GM06990 (cell line): ENCODE data around the gene UBE2V1.
"Not testable (repeated sequence)": the region's sequence is repeated elsewhere in the genome, so short reads cannot be mapped to it uniquely, and the experiment has no call there.

ENCODE experiments used
- DNase-seq: peaks from one replicate; pipeline ENCODE4 v3.0.0-alpha.2; 2011; ENCODE audit not compliant: insufficient read length; ENCODE audit errors: extremely low read depth
- H3K27me3 ChIP-seq: replicated peaks from 2 replicates; pipeline ENCODE4 v1.6.0; 2011; ENCODE audit warnings: low read length; ENCODE audit not compliant: control insufficient read depth, insufficient read depth
- H3K36me3 ChIP-seq: 2 replicates; pipeline ENCODE4 v1.5.1; 2011; ENCODE audit warnings: low read length; ENCODE audit not compliant: control insufficient read depth, insufficient read depth
- H3K4me3 ChIP-seq: replicated peaks from 2 replicates; pipeline ENCODE4 v1.5.1; 2011; ENCODE audit warnings: low read depth, mild to moderate bottlenecking, control low read depth, low read length
- TF ChIP-seq, protein P1 (sequence below): IDR thresholded peaks from 2 replicates; pipeline ENCODE4 v1.5.1; 2011; ENCODE audit warnings: low read length, control low read depth, mild to moderate bottlenecking, inconsistent platforms; ENCODE audit not compliant: insufficient read depth, poor library complexity, severe bottlenecking

The UBE2V1 gene

DNA sequence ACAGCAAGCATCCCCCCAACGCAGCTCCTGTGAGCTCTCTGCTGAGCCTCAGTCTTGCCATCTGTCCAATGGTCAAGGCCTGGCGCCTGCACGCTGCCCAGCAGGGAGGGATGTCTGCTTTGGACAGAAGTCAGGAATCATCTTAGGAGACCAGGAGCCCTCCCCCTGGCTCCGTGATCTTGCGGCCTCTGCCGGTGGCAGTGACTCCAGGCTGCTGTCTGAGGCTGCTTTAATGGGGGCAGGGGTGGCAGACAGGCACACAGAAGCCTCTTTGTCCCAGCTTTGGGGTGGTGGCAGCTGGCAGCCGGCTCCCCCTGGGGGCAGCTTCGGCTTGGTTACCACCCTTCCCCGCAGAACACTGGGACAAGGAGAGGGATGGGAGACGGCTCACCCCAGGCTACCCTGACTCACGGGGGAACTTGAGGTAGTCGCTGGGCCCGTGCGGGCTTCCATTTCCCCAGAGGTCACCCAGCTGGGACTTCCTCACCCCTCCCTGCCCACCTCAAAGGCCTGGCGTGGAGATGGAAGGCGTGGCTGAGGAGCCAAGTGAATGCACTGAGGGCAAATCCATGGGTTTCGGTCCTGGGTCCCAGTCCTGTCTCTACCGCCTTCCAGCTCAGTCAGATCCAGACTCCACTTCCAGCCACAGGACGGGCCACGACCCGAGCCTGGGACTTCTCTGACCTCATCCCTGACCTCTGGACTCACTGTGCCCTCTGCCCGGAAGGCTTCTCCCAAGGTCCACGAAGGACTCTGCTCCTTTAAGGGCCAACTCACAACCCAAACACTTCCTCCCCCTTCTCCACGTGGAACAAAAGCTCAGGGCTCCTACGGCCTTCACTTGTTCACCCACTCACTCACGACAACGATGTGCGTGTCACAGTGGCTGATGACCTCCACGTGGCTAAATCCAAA lies 25.8 kb upstream of the UBE2V1 start:
- TF ChIP-seq, protein P1, sequence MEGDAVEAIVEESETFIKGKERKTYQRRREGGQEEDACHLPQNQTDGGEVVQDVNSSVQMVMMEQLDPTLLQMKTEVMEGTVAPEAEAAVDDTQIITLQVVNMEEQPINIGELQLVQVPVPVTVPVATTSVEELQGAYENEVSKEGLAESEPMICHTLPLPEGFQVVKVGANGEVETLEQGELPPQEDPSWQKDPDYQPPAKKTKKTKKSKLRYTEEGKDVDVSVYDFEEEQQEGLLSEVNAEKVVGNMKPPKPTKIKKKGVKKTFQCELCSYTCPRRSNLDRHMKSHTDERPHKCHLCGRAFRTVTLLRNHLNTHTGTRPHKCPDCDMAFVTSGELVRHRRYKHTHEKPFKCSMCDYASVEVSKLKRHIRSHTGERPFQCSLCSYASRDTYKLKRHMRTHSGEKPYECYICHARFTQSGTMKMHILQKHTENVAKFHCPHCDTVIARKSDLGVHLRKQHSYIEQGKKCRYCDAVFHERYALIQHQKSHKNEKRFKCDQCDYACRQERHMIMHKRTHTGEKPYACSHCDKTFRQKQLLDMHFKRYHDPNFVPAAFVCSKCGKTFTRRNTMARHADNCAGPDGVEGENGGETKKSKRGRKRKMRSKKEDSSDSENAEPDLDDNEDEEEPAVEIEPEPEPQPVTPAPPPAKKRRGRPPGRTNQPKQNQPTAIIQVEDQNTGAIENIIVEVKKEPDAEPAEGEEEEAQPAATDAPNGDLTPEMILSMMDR: no peak
- DNase-seq: no peak
- Histone ChIP-seq H3K27me3 (no peaks in the 10 kb centered on the region), H3K4me3 (no peak overlapping the region), H3K36me3 (peaks cover 25% of the 10 kb centered on the region)

GRCh38 chr20:50138120-50138478 lies 25.1 kb upstream of the UBE2V1 start:
- TF ChIP-seq, protein P1: no peak
- no peak for DNase-seq
- H3K36me3 ChIP-seq: peaks cover 24% of the 10 kb centered on the region
- no peaks in the 10 kb centered on the region for H3K27me3 ChIP-seq
- H3K4me3 ChIP-seq: no peak overlapping the region

- H3K4me3 ChIP-seq, DNase-seq, H3K27me3 ChIP-seq: not testable (repeated sequence)
- peaks cover 24% of the 10 kb centered on the region for H3K36me3 ChIP-seq
Measured at GRCh38 chr20:50137702-50138101, 24.8 kb upstream of the UBE2V1 start.

DNA sequence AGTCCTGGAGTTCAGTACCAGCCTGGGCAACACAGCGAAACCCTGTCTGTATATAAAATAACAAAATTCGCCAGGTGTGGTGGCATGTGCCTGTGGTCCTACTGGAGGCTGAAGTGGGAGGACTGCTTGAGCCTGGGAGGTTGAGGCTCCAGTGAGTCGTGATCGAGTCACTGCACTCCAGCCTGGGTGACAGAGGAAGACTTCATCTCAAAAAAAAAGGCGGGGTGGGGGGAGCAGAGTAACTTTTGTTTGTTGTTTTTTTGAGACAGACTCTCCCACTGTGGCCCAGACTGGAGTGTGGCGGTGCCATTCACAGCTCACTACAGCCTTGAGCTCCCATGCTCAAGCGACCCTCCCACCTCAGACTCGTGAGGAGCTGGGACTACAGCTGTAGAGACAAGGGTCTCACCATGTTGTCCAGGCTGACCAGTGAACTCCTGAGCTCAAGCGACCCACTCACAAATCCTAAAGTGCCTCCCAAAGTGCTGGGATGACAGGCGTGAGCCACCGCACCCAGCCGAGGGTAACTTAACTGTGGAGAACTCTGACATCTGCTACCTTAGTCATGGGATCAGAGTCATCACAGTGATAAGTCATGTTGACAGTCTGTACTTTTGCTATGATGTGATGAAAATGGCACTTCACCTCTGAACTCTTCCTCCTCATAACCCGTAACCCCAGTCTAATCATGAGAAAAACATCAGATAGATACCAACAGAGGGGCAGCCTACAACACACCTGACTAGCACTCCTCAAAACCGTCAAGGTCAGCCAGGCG lies 24.1 kb upstream of the UBE2V1 start:
- no peak for DNase-seq
- TF ChIP-seq, protein P1: no peak
- Histone ChIP-seq H3K27me3 (no peaks in the 10 kb centered on the region), H3K4me3 (no peak overlapping the region), H3K36me3 (peaks cover 22% of the 10 kb centered on the region)

DNA sequence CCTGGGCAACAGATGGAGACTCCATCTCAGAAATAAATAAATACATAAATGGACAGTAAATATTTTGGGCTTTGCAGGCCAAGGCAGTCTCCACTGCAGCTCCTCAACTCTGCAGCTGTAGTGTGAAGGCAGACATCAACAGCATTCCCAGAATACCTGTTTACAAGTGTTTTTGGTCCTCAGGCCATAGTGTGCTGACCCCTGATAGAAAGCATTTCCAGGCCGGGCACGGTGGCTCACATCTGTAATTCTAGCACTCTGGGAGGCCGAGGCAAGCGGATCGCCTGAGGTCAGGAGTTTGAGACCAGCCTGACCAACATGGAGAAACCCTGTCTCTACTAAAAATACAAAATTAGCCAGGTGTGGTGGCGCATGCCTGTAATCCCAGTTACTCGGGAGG lies 22.2 kb upstream of the UBE2V1 start:
- H3K4me3 ChIP-seq, H3K27me3 ChIP-seq, DNase-seq: not testable (repeated sequence)
- peaks cover 14% of the 10 kb centered on the region for H3K36me3 ChIP-seq

DNA sequence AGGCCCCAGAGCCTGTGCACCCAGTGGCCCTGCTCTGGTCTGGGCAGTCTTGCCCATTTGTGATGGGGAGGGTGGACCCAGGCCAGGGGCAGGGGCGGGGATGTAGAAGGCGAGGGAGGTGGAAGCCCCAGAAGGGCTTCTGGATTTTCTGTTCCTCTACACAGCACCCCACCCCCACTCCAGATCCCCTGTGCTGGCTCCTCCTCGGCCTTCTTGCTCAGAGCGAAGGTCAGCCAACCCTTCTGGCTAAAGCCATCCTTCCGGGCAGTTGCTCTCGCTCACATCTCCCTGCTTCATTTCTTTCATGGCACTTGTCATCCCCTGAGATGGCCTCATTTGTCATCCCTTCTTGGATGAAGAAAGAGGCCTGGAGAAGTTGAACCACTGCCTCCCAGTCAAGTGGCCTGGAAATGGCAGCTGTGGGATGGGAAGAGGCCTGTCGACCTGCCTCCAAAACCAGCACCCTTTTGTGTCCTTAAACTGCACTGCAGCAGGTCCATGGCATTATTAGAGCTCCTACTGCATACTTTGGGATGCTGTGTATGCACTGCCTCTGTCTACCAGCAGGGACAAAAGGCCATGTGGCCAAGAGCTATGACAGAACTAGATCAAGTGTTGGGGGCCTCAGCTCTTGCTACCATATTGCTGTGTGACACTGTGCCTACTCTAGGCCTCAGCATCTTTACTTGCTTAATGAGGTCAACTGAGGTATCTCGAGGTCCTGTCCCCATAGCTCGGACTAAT lies 20.7 kb upstream of the UBE2V1 start:
- DNase-seq: no peak
- Histone ChIP-seq H3K36me3 (peaks cover 21% of the 10 kb centered on the region), H3K27me3 (no peaks in the 10 kb centered on the region), H3K4me3 (no peak overlapping the region)
- TF ChIP-seq, protein P1: peak; percentile 11
